Panc1 (cell line): ENCODE results near the gene ANKRD55.

ENCODE experiments used
- CTCF ChIP-seq: fragments of 450-650 bp; IDR thresholded peaks from 2 replicates; pipeline ENCODE4 v1.5.1; 2017; ENCODE audit warnings: mild to moderate bottlenecking
- POLR2AphosphoS5 ChIP-seq: IDR thresholded peaks from 2 replicates; pipeline ENCODE4 v1.6.1; 2012; ENCODE audit warnings: mild to moderate bottlenecking, low read depth, low read length, moderate library complexity
- REST ChIP-seq, 2 experiments: IDR thresholded peaks; 2 replicates each; pipeline ENCODE4 v1.6.1; 2011 to 2012; ENCODE audit warnings: low read depth in 2 of 2, control low read depth in 1 of 2, low read length in 1 of 2, mild to moderate bottlenecking in 1 of 2, moderate library complexity in 1 of 2; ENCODE audit not compliant: insufficient read depth in 1 of 2
- SIN3A ChIP-seq: IDR thresholded peaks from 2 replicates; pipeline ENCODE4 v1.6.1; 2012; ENCODE audit warnings: low read depth, mild to moderate bottlenecking, low read length, moderate library complexity, borderline replicate concordance; ENCODE audit not compliant: insufficient read depth
- TCF7L2 ChIP-seq: IDR thresholded peaks from 2 replicates; pipeline ENCODE4 v1.6.1; 2011; ENCODE audit warnings: mild to moderate bottlenecking, low read depth, low read length, inconsistent platforms

- TF ChIP-seq CTCF: no peak
- TF ChIP-seq REST (IDR thresholded peaks at IDR 0.05; ENCODE audit: insufficient read depth in 1 of 2, low read depth in 2 of 2, low read length in 1 of 2): no peak
- no peak for TF ChIP-seq POLR2AphosphoS5
- no peak for TF ChIP-seq TCF7L2
- TF ChIP-seq SIN3A: no peak
These were observed 63.8 kb downstream of the ANKRD55 start for GRCh38 chr5:56169281-56169680.
